ENCODE data around the gene CEND1.

CEND1 gene

GRCh38 chr11:794766-795633 is 5.1 kb upstream of the CEND1 start:
- peak; percentile 41 for DNase-seq (ENCODE audit: low read depth)
- no peak for TF ChIP-seq CTCF (IDR thresholded peaks at IDR 0.05; ENCODE audit: insufficient read depth, low read depth, low read length, missing control alignments)
- peak overlapping the region; percentile 92 for H3K4me3 ChIP-seq (ENCODE audit: low read depth, low read length)

- no peak for DNase-seq (ENCODE audit: low read depth)
- no peak overlapping the region for H3K4me3 ChIP-seq (ENCODE audit: low read depth, low read length)
Observed at GRCh38 chr11:794013-794765, 4.3 kb upstream of the CEND1 start.

GRCh38 chr11:793556-793955 is 3.7 kb upstream of the CEND1 start:
- no peak for TF ChIP-seq CTCF (IDR thresholded peaks at IDR 0.05; ENCODE audit: insufficient read depth, low read depth, low read length, missing control alignments)
- no peak overlapping the region for H3K4me3 ChIP-seq (ENCODE audit: low read depth, low read length)
- no peak for DNase-seq (ENCODE audit: low read depth)

More at GRCh38 chr11:794013-794765, 4.3 kb upstream of the CEND1 start:
- no peak for TF ChIP-seq CTCF (IDR thresholded peaks at IDR 0.05; ENCODE audit: insufficient read depth, low read depth, low read length, missing control alignments)

GRCh38 chr11:792873-793272 is 3.0 kb upstream of the CEND1 start:
- DNase-seq (ENCODE audit: low read depth) = no peak
- no peak overlapping the region for H3K4me3 ChIP-seq (ENCODE audit: low read depth, low read length)
- TF ChIP-seq CTCF (IDR thresholded peaks at IDR 0.05; ENCODE audit: insufficient read depth, low read depth, low read length, missing control alignments) = no peak

GRCh38 chr11:792535-792821 is 2.6 kb upstream of the CEND1 start:
- H3K4me3 ChIP-seq (ENCODE audit: low read depth, low read length) = no peak overlapping the region
- DNase-seq (ENCODE audit: low read depth) = no peak
- no peak for TF ChIP-seq CTCF (IDR thresholded peaks at IDR 0.05; ENCODE audit: insufficient read depth, low read depth, low read length, missing control alignments)

GRCh38 chr11:791658-792534 is 2.0 kb upstream of the CEND1 start:
- TF ChIP-seq CTCF (IDR thresholded peaks at IDR 0.05; ENCODE audit: insufficient read depth, low read depth, low read length, missing control alignments) = no peak
- no peak overlapping the region for H3K4me3 ChIP-seq (ENCODE audit: low read depth, low read length)
- DNase-seq (ENCODE audit: low read depth) = no peak

Data from GM12865 (cell line).